Kidney epithelial cell (primary cell): ENCODE data around the gene FBXO44. TPM values are rescaled to one million over a fixed set of nuclear protein-coding genes. Genes with fewer than 3 reads are reported as not detected.

Source experiments
- DNase-seq: peaks from one replicate; pipeline ENCODE4 v3.0.0-alpha.2; 2010; ENCODE audit warnings: low read depth
- H3K27me3 ChIP-seq: 2 replicates; pipeline ENCODE4 v1.6.0; 2011; ENCODE audit warnings: low read length; ENCODE audit not compliant: control insufficient read depth, insufficient read depth
- H3K36me3 ChIP-seq: 2 replicates; pipeline ENCODE4 v1.5.1; 2011; ENCODE audit warnings: low read length; ENCODE audit not compliant: control insufficient read depth, insufficient read depth
- H3K4me3 ChIP-seq: 2 replicates; pipeline ENCODE4 v1.5.1; 2011; ENCODE audit warnings: low read depth, mild to moderate bottlenecking, control low read depth, low read length
- total RNA-seq: library from RNA; depleted of rRNA; stranded (reverse); fragments of >200 nt; gene quantifications from 2 replicates; pipeline ENCODE4 v1.2.3, GENCODE V29; 2015
- TF ChIP-seq, protein P1 (sequence below): IDR thresholded peaks from 2 replicates; pipeline ENCODE4 v1.5.1; 2011; ENCODE audit warnings: mild to moderate bottlenecking, moderate library complexity, low read length, control low read depth, inconsistent platforms; ENCODE audit not compliant: insufficient read depth, poor library complexity, severe bottlenecking

FBXO44 gene
- total RNA-seq, 1 donor from 2014 or later, result 14.4 TPM

GRCh38 chr1:11634365-11635192, 20.1 kb upstream of the FBXO44 start:
- Histone ChIP-seq H3K27me3 (peaks cover 2% of the 10 kb centered on the region), H3K36me3 (no peaks in the 10 kb centered on the region), H3K4me3 (no peak overlapping the region)
- DNase-seq, result no peak
- TF ChIP-seq, protein P1, sequence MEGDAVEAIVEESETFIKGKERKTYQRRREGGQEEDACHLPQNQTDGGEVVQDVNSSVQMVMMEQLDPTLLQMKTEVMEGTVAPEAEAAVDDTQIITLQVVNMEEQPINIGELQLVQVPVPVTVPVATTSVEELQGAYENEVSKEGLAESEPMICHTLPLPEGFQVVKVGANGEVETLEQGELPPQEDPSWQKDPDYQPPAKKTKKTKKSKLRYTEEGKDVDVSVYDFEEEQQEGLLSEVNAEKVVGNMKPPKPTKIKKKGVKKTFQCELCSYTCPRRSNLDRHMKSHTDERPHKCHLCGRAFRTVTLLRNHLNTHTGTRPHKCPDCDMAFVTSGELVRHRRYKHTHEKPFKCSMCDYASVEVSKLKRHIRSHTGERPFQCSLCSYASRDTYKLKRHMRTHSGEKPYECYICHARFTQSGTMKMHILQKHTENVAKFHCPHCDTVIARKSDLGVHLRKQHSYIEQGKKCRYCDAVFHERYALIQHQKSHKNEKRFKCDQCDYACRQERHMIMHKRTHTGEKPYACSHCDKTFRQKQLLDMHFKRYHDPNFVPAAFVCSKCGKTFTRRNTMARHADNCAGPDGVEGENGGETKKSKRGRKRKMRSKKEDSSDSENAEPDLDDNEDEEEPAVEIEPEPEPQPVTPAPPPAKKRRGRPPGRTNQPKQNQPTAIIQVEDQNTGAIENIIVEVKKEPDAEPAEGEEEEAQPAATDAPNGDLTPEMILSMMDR, result no peak

GRCh38 chr1:11638121-11638520, 16.6 kb upstream of the FBXO44 start:
- H3K27me3 ChIP-seq, result peaks cover 5% of the 10 kb centered on the region
- no peak for DNase-seq
- no peak overlapping the region for H3K4me3 ChIP-seq
- TF ChIP-seq, protein P1, result no peak
- no peaks in the 10 kb centered on the region for H3K36me3 ChIP-seq

GRCh38 chr1:11639372-11639771, 15.3 kb upstream of the FBXO44 start:
- H3K27me3 ChIP-seq, result peaks cover 3% of the 10 kb centered on the region
- TF ChIP-seq, protein P1, result no peak
- H3K36me3 ChIP-seq, result no peaks in the 10 kb centered on the region
- DNase-seq, result no peak
- H3K4me3 ChIP-seq, result no peak overlapping the region

- TF ChIP-seq, protein P1, result no peak
- no peak overlapping the region for H3K4me3 ChIP-seq
- no peaks in the 10 kb centered on the region for H3K36me3 ChIP-seq
- no peak for DNase-seq
- peaks cover 3% of the 10 kb centered on the region for H3K27me3 ChIP-seq
These were observed 14.6 kb upstream of the FBXO44 start for GRCh38 chr1:11640101-11640500.

- Histone ChIP-seq H3K27me3 (peaks cover 3% of the 10 kb centered on the region), H3K36me3 (no peaks in the 10 kb centered on the region), H3K4me3 (no peak overlapping the region)
- TF ChIP-seq, protein P1, result no peak
- DNase-seq, result no peak
These were observed 13.7 kb upstream of the FBXO44 start for GRCh38 chr1:11640944-11641343.
